ENCODE data around the gene MACROD2.

Gene MACROD2

GRCh38 chr20:15632680-15633079, 1637.4 kb downstream of the MACROD2 start:
- no peak for ATAC-seq
- TF ChIP-seq ZC3H10 (CRISPR knock-in tag; IDR thresholded peaks at IDR 0.05) = no peak
- no peak for TF ChIP-seq ZNF8 (CRISPR knock-in tag; IDR thresholded peaks at IDR 0.05)
- no peak for TF ChIP-seq TCF4 (CRISPR knock-in tag; IDR thresholded peaks at IDR 0.05; ENCODE audit: borderline replicate concordance)
- TF ChIP-seq CSRNP3 (CRISPR knock-in tag; IDR thresholded peaks at IDR 0.05) = no peak
- no peak for TF ChIP-seq GLIS3 (CRISPR knock-in tag; IDR thresholded peaks at IDR 0.05)
- no peak for TF ChIP-seq SNAI2 (CRISPR knock-in tag; IDR thresholded peaks at IDR 0.05)
- TF ChIP-seq CSDC2 (CRISPR knock-in tag; IDR thresholded peaks at IDR 0.05) = no peak
- TF ChIP-seq TSHZ2 (CRISPR knock-in tag; IDR thresholded peaks at IDR 0.05) = no peak
- no peak for TF ChIP-seq BACH2 (CRISPR knock-in tag; IDR thresholded peaks at IDR 0.05; ENCODE audit: borderline replicate concordance)
- no peak for TF ChIP-seq CREB5 (CRISPR knock-in tag; IDR thresholded peaks at IDR 0.05; ENCODE audit: low read depth)

GRCh38 chr20:15634102-15634501, 1638.8 kb downstream of the MACROD2 start:
- ATAC-seq = no peak
- TF ChIP-seq ZC3H10 (CRISPR knock-in tag; IDR thresholded peaks at IDR 0.05) (no peak), ZFP30 (CRISPR knock-in tag; IDR thresholded peaks at IDR 0.05) (no peak), BACH2 (CRISPR knock-in tag; IDR thresholded peaks at IDR 0.05; ENCODE audit: borderline replicate concordance) (no peak), CSDC2 (CRISPR knock-in tag; IDR thresholded peaks at IDR 0.05) (no peak), ESRRG (CRISPR knock-in tag; IDR thresholded peaks at IDR 0.05) (no peak), CREB5 (CRISPR knock-in tag; IDR thresholded peaks at IDR 0.05; ENCODE audit: low read depth) (no peak), ZNF8 (CRISPR knock-in tag; IDR thresholded peaks at IDR 0.05) (no peak), ZFP3 (CRISPR knock-in tag; IDR thresholded peaks at IDR 0.05) (no peak), ZNF70 (CRISPR knock-in tag; IDR thresholded peaks at IDR 0.05) (no peak), CSRNP3 (CRISPR knock-in tag; IDR thresholded peaks at IDR 0.05) (no peak), RARB (CRISPR knock-in tag; IDR thresholded peaks at IDR 0.05) (no peak), TOX (CRISPR knock-in tag; IDR thresholded peaks at IDR 0.05; ENCODE audit: borderline replicate concordance) (no peak), ISL1 (CRISPR knock-in tag; IDR thresholded peaks at IDR 0.05) (no peak), TCF4 (CRISPR knock-in tag; IDR thresholded peaks at IDR 0.05; ENCODE audit: borderline replicate concordance) (no peak), ARNTL (CRISPR knock-in tag; IDR thresholded peaks at IDR 0.05; ENCODE audit: borderline replicate concordance, low read depth) (no peak), GLIS3 (CRISPR knock-in tag; IDR thresholded peaks at IDR 0.05) (no peak), ZNF565 (CRISPR knock-in tag; conservative IDR thresholded peaks at IDR 0.05; ENCODE audit: low read depth) (no peak), OSR1 (CRISPR knock-in tag; IDR thresholded peaks at IDR 0.05) (no peak), TSHZ2 (CRISPR knock-in tag; IDR thresholded peaks at IDR 0.05) (no peak), PPARA (CRISPR knock-in tag; IDR thresholded peaks at IDR 0.05; ENCODE audit: borderline replicate concordance) (no peak)
